ENCODE results near the gene ZBTB40. TPM values are rescaled to one million over a fixed set of nuclear protein-coding genes. Genes with fewer than 3 reads are reported as not detected.

The ZBTB40 gene
- total and polyA plus RNA-seq, 9 of the 15 experiments (the other 6 are each of a cell fraction or from before 2014, with no cell fraction given), result 2.6 to 26.0 (median 18.8) TPM

DNA sequence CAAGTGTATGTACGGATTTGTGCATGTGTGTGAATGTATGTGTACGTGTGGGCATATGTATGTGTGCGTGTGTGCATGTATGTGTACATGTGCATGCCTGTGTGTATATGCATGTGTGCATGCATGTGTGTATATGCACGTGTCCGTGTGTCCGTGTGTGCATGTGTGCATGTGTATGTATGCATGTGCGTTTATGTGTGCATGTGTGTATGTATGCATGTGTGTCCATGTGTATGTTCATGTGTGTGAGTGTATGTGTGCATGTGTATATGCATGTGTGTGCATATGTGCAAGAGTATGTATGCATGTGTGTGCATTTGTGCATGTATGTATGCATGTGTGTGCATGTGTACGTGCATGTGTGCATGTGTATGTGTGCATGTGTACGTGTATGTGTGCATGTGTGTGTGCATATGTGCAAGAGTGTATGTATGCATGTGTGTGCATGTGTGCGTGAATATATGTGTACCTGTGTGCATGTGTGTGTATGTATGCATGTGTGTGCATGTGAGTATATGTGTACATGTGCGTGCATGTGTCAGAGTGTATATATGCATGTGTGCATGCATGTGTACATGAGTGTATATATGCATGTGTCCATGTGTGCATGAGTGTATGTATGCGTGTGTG, 127.2 kb downstream of the ZBTB40 start (continued):
- TF ChIP-seq, protein P1, sequence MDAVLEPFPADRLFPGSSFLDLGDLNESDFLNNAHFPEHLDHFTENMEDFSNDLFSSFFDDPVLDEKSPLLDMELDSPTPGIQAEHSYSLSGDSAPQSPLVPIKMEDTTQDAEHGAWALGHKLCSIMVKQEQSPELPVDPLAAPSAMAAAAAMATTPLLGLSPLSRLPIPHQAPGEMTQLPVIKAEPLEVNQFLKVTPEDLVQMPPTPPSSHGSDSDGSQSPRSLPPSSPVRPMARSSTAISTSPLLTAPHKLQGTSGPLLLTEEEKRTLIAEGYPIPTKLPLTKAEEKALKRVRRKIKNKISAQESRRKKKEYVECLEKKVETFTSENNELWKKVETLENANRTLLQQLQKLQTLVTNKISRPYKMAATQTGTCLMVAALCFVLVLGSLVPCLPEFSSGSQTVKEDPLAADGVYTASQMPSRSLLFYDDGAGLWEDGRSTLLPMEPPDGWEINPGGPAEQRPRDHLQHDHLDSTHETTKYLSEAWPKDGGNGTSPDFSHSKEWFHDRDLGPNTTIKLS (IDR thresholded peaks at IDR 0.05; ENCODE audit: borderline replicate concordance, low read depth), result no peak
- no peak for TF ChIP-seq ZNF175 (CRISPR knock-in tag; IDR thresholded peaks at IDR 0.05; ENCODE audit: low read depth)
- TF ChIP-seq, protein P2, sequence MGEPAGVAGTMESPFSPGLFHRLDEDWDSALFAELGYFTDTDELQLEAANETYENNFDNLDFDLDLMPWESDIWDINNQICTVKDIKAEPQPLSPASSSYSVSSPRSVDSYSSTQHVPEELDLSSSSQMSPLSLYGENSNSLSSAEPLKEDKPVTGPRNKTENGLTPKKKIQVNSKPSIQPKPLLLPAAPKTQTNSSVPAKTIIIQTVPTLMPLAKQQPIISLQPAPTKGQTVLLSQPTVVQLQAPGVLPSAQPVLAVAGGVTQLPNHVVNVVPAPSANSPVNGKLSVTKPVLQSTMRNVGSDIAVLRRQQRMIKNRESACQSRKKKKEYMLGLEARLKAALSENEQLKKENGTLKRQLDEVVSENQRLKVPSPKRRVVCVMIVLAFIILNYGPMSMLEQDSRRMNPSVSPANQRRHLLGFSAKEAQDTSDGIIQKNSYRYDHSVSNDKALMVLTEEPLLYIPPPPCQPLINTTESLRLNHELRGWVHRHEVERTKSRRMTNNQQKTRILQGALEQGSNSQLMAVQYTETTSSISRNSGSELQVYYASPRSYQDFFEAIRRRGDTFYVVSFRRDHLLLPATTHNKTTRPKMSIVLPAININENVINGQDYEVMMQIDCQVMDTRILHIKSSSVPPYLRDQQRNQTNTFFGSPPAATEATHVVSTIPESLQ (CRISPR knock-in tag; IDR thresholded peaks at IDR 0.05), result no peak
- no peak for TF ChIP-seq BACH1 (tag; IDR thresholded peaks at IDR 0.05)
- TF ChIP-seq, protein P3, sequence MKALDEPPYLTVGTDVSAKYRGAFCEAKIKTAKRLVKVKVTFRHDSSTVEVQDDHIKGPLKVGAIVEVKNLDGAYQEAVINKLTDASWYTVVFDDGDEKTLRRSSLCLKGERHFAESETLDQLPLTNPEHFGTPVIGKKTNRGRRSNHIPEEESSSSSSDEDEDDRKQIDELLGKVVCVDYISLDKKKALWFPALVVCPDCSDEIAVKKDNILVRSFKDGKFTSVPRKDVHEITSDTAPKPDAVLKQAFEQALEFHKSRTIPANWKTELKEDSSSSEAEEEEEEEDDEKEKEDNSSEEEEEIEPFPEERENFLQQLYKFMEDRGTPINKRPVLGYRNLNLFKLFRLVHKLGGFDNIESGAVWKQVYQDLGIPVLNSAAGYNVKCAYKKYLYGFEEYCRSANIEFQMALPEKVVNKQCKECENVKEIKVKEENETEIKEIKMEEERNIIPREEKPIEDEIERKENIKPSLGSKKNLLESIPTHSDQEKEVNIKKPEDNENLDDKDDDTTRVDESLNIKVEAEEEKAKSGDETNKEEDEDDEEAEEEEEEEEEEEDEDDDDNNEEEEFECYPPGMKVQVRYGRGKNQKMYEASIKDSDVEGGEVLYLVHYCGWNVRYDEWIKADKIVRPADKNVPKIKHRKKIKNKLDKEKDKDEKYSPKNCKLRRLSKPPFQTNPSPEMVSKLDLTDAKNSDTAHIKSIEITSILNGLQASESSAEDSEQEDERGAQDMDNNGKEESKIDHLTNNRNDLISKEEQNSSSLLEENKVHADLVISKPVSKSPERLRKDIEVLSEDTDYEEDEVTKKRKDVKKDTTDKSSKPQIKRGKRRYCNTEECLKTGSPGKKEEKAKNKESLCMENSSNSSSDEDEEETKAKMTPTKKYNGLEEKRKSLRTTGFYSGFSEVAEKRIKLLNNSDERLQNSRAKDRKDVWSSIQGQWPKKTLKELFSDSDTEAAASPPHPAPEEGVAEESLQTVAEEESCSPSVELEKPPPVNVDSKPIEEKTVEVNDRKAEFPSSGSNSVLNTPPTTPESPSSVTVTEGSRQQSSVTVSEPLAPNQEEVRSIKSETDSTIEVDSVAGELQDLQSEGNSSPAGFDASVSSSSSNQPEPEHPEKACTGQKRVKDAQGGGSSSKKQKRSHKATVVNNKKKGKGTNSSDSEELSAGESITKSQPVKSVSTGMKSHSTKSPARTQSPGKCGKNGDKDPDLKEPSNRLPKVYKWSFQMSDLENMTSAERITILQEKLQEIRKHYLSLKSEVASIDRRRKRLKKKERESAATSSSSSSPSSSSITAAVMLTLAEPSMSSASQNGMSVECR (CRISPR knock-in tag; IDR thresholded peaks at IDR 0.05), result no peak

Data from K562 (cell line).